HepG2 (cell line): Measurements from ENCODE around the gene NUDT3. TPM values are rescaled to one million over a fixed set of nuclear protein-coding genes. Genes with fewer than 3 reads are reported as not detected.

Experiments
- FIP1L1 ChIP-seq: fragments of 200-400 bp; formaldehyde crosslinking; IDR thresholded peaks from 2 replicates; pipeline ENCODE4 v1.6.1; 2018; ENCODE audit warnings: low read depth, mild to moderate bottlenecking, low read length, moderate library complexity, borderline replicate concordance; ENCODE audit not compliant: insufficient read depth
- HNRNPK ChIP-seq: fragments of 200-400 bp; formaldehyde crosslinking; IDR thresholded peaks from 2 replicates; pipeline ENCODE4 v1.6.1; 2018; ENCODE audit warnings: low read length, low read depth, moderate library complexity, mild to moderate bottlenecking; ENCODE audit not compliant: poor library complexity, severe bottlenecking
- KLF12 ChIP-seq: sonication (generic); formaldehyde crosslinking; IDR thresholded peaks from 2 replicates; pipeline ENCODE4 v1.4.0; 2020; ENCODE audit warnings: missing genetic modification reagents, borderline replicate concordance
- KLF15 ChIP-seq: sonication (generic); formaldehyde crosslinking; IDR thresholded peaks from 2 replicates; pipeline ENCODE4 v1.8.1; 2023; ENCODE audit warnings: borderline replicate concordance, mild to moderate bottlenecking, inconsistent platforms, missing genetic modification reagents, mixed read lengths
- MEIS1 ChIP-seq: sonication (generic); formaldehyde crosslinking; IDR thresholded peaks from 2 replicates; pipeline ENCODE4 v1.9.0; 2021; ENCODE audit warnings: mild to moderate bottlenecking, missing genetic modification reagents, moderate library complexity, borderline replicate concordance
- MXD4 ChIP-seq: IDR thresholded peaks from 2 replicates; pipeline ENCODE4 v1.6.1; 2016; ENCODE audit warnings: mild to moderate bottlenecking, missing biosample characterization, missing genetic modification reagents
- PAWR ChIP-seq: sonication (generic); formaldehyde crosslinking; IDR thresholded peaks from 2 replicates; pipeline ENCODE4 v1.4.0; 2020; ENCODE audit warnings: missing genetic modification reagents, mild to moderate bottlenecking, borderline replicate concordance
- PRMT3 ChIP-seq: sonication (generic); formaldehyde crosslinking; IDR thresholded peaks from 2 replicates; pipeline ENCODE4 v1.8.1; 2022; ENCODE audit warnings: low read depth, mild to moderate bottlenecking, moderate library complexity, missing genetic modification reagents, borderline replicate concordance
- RNF2 ChIP-seq: fragments of 450-650 bp; conservative IDR thresholded peaks from 2 replicates; pipeline ENCODE4 v1.6.1; 2016; ENCODE audit warnings: low read depth
- ZMYM2 ChIP-seq: sonication (generic); formaldehyde crosslinking; IDR thresholded peaks from 2 replicates; pipeline ENCODE4 v1.8.0; 2022; ENCODE audit warnings: mild to moderate bottlenecking, missing genetic modification reagents
- ZNF335 ChIP-seq: sonication (generic); formaldehyde crosslinking; IDR thresholded peaks from 2 replicates; pipeline ENCODE4 v1.4.0; 2020; ENCODE audit warnings: missing genetic modification reagents
- ZNF530 ChIP-seq: sonication (generic); formaldehyde crosslinking; IDR thresholded peaks from 2 replicates; pipeline ENCODE4 v1.5.0; 2020; ENCODE audit warnings: low read depth, mild to moderate bottlenecking, missing genetic modification reagents
- ZNF564 ChIP-seq: sonication (generic); formaldehyde crosslinking; IDR thresholded peaks from 2 replicates; pipeline ENCODE4 v1.8.1; 2023; ENCODE audit warnings: mild to moderate bottlenecking, missing genetic modification reagents
- ZNF713 ChIP-seq: sonication (generic); formaldehyde crosslinking; IDR thresholded peaks from 2 replicates; pipeline ENCODE4 v1.4.0; 2020; ENCODE audit warnings: mild to moderate bottlenecking, missing genetic modification reagents
- ZNF879 ChIP-seq: sonication (generic); formaldehyde crosslinking; IDR thresholded peaks from 2 replicates; pipeline ENCODE4 v1.8.1; 2023; ENCODE audit warnings: missing genetic modification reagents
- polyA plus RNA-seq, 8 experiments: library from polyadenylated mRNA; depleted of rRNA in 3 of 8; stranded (reverse) in 7 of 8; unstranded in 1 of 8; fragments of >200 nt; fragmentation: Illumina TruSeq in 4 of 8; extraction: Trizol in 4 of 8; gene quantifications; 2 replicates each; pipeline versions ENCODE4 v1.2.1 to v1.2.3, GENCODE V29; 2011 to 2016; ENCODE audit warnings: low read depth in 4 of 8, missing spikeins in 1 of 8, mixed read lengths in 1 of 8; ENCODE audit not compliant: insufficient read depth in 1 of 8
- total RNA-seq, 5 experiments: library from RNA; depleted of rRNA; stranded (reverse); fragments of >200 nt; fragmentation: Illumina TruSeq; extraction: Trizol; gene quantifications; 2 replicates each; pipeline ENCODE4 v1.2.3, GENCODE V29; 2016; ENCODE audit warnings: low read depth in 1 of 5
- TF ChIP-seq, protein P1 (sequence below): sonication (generic); formaldehyde crosslinking; IDR thresholded peaks from 2 replicates; pipeline ENCODE4 v1.4.0; 2020; ENCODE audit warnings: missing genetic modification reagents
- TF ChIP-seq, protein P2 (sequence below): sonication (generic); formaldehyde crosslinking; IDR thresholded peaks from 2 replicates; pipeline ENCODE4 v1.4.0; 2020; ENCODE audit warnings: low read depth, mild to moderate bottlenecking, missing genetic modification reagents
- TF ChIP-seq, protein P3 (sequence below): sonication (generic); formaldehyde crosslinking; IDR thresholded peaks from 2 replicates; pipeline ENCODE4 v1.5.0; 2020; ENCODE audit warnings: missing genetic modification reagents
- TF ChIP-seq, protein P4 (sequence below): sonication (generic); formaldehyde crosslinking; IDR thresholded peaks from 2 replicates; pipeline ENCODE4 v1.9.0; 2021; ENCODE audit warnings: missing genetic modification reagents, mild to moderate bottlenecking, borderline replicate concordance
- TF ChIP-seq, protein P5 (sequence below): sonication (generic); formaldehyde crosslinking; IDR thresholded peaks from 2 replicates; pipeline ENCODE4 v1.9.0; 2022; ENCODE audit warnings: low read depth, missing genetic modification reagents

The NUDT3 gene
- total and polyA plus RNA-seq, 2 of the 13 experiments (the other 11 are each of a cell fraction or from before 2014, with no cell fraction given): 20.2 to 20.6 TPM

DNA sequence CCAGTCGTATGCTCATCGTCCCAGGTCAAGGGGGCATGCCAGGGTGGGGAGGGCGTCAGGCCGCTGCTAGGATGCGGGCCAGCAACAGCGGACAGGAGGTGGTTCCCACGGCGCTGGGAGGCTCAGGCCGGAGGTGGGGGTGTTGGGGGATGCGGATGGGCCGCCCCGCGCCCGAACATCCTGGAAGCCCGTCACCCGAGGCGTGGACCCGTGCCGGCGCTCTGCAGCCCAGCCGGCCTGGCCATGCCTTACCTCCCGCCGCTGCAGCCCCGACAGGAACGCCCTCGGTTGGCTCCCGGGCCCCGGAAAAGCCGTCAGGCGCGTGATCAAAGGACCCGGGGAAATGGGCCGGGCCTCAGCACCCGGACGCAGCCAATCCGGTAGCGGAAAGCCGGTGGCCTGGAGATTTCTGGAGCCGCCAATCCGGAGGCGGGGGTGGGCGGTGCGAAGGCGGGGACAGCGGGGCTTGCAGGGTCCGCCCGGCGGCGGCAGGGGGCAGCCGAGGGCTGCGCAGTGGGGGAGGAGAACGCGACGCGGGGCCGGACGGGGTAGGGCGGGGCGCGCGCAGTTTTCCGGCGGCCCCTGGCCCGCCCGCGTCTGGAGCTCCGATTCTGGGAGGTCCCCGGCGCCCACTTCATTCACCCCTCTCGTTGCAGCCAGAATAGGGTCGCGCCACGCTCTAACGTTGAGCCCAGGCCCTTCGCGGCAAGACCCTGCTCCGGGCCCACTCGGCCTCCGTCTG, 143.6 kb downstream of the NUDT3 start, which contains the start of gene SMIM29 (continued):
- TF ChIP-seq FIP1L1 (no peak), HNRNPK (peak; percentile 86), PAWR (0 out of 2 replicates have a peak, but pooled peaks have one; percentile 58), ZMYM2 (CRISPR knock-in tag) (no peak), ZNF713 (CRISPR knock-in tag) (0 out of 2 replicates have a peak, but pooled peaks have one; percentile 42), ZNF530 (CRISPR knock-in tag) (no peak), PRMT3 (no peak), KLF15 (CRISPR knock-in tag) (no peak), MXD4 (CRISPR knock-in tag) (peak; percentile 93), KLF12 (CRISPR knock-in tag) (peak; percentile 81), RNF2 (0 out of 2 replicates have a peak, but pooled peaks have one; percentile 35), ZNF335 (CRISPR knock-in tag) (peak; percentile 98), MEIS1 (peak; percentile 78), ZNF564 (CRISPR knock-in tag) (peak; percentile 89), ZNF879 (CRISPR knock-in tag) (peak; percentile 93)
- TF ChIP-seq, protein P1, sequence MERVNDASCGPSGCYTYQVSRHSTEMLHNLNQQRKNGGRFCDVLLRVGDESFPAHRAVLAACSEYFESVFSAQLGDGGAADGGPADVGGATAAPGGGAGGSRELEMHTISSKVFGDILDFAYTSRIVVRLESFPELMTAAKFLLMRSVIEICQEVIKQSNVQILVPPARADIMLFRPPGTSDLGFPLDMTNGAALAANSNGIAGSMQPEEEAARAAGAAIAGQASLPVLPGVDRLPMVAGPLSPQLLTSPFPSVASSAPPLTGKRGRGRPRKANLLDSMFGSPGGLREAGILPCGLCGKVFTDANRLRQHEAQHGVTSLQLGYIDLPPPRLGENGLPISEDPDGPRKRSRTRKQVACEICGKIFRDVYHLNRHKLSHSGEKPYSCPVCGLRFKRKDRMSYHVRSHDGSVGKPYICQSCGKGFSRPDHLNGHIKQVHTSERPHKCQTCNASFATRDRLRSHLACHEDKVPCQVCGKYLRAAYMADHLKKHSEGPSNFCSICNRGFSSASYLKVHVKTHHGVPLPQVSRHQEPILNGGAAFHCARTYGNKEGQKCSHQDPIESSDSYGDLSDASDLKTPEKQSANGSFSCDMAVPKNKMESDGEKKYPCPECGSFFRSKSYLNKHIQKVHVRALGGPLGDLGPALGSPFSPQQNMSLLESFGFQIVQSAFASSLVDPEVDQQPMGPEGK (CRISPR knock-in tag): peak; percentile 71
- TF ChIP-seq, protein P2, sequence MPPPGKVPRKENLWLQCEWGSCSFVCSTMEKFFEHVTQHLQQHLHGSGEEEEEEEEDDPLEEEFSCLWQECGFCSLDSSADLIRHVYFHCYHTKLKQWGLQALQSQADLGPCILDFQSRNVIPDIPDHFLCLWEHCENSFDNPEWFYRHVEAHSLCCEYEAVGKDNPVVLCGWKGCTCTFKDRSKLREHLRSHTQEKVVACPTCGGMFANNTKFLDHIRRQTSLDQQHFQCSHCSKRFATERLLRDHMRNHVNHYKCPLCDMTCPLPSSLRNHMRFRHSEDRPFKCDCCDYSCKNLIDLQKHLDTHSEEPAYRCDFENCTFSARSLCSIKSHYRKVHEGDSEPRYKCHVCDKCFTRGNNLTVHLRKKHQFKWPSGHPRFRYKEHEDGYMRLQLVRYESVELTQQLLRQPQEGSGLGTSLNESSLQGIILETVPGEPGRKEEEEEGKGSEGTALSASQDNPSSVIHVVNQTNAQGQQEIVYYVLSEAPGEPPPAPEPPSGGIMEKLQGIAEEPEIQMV (CRISPR knock-in tag): peak; percentile 41
- TF ChIP-seq, protein P3, sequence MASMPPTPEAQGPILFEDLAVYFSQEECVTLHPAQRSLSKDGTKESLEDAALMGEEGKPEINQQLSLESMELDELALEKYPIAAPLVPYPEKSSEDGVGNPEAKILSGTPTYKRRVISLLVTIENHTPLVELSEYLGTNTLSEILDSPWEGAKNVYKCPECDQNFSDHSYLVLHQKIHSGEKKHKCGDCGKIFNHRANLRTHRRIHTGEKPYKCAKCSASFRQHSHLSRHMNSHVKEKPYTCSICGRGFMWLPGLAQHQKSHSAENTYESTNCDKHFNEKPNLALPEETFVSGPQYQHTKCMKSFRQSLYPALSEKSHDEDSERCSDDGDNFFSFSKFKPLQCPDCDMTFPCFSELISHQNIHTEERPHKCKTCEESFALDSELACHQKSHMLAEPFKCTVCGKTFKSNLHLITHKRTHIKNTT (CRISPR knock-in tag): no peak
- TF ChIP-seq, protein P4, sequence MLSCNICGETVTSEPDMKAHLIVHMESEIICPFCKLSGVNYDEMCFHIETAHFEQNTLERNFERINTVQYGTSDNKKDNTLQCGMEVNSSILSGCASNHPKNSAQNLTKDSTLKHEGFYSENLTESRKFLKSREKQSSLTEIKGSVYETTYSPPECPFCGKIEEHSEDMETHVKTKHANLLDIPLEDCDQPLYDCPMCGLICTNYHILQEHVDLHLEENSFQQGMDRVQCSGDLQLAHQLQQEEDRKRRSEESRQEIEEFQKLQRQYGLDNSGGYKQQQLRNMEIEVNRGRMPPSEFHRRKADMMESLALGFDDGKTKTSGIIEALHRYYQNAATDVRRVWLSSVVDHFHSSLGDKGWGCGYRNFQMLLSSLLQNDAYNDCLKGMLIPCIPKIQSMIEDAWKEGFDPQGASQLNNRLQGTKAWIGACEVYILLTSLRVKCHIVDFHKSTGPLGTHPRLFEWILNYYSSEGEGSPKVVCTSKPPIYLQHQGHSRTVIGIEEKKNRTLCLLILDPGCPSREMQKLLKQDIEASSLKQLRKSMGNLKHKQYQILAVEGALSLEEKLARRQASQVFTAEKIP: no peak
- TF ChIP-seq, protein P5, sequence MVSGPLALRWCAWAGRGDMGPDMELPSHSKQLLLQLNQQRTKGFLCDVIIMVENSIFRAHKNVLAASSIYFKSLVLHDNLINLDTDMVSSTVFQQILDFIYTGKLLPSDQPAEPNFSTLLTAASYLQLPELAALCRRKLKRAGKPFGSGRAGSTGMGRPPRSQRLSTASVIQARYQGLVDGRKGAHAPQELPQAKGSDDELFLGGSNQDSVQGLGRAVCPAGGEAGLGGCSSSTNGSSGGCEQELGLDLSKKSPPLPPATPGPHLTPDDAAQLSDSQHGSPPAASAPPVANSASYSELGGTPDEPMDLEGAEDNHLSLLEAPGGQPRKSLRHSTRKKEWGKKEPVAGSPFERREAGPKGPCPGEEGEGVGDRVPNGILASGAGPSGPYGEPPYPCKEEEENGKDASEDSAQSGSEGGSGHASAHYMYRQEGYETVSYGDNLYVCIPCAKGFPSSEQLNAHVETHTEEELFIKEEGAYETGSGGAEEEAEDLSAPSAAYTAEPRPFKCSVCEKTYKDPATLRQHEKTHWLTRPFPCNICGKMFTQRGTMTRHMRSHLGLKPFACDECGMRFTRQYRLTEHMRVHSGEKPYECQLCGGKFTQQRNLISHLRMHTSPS (CRISPR knock-in tag): no peak; the same call in 1 of the 2 replicates
